NCI-H1930 (cell line): Measurements from ENCODE around the gene TRPC4AP.
"Not testable (repeated sequence)": the region's sequence is repeated elsewhere in the genome, so short reads cannot be mapped to it uniquely, and the experiment has no call there.

Experiments
- DNase-seq, 2 experiments: peaks; one replicate each; lab custom pipeline; 2025; lab: John Stamatoyannopoulos, UW

Gene TRPC4AP

DNA sequence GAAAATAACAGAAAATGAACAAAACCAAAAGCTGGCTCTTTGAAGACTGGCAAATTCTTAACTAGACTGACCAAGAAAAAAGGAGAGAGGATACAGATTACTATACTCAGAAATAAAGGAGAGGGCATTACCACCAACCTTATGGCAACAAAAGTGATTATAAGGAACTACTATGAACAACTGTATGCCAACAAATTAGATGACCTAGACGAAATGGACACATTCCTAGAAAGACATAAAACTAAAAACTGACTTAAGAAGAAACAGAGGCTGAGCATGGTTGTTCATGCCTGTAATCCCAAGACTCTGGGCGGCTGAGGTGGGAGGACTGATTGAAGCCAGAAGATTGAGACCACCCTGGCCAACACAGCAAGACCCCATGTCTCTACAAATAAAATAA, 33.5 kb downstream of the TRPC4AP start:
- DNase-seq: no peak

DNA sequence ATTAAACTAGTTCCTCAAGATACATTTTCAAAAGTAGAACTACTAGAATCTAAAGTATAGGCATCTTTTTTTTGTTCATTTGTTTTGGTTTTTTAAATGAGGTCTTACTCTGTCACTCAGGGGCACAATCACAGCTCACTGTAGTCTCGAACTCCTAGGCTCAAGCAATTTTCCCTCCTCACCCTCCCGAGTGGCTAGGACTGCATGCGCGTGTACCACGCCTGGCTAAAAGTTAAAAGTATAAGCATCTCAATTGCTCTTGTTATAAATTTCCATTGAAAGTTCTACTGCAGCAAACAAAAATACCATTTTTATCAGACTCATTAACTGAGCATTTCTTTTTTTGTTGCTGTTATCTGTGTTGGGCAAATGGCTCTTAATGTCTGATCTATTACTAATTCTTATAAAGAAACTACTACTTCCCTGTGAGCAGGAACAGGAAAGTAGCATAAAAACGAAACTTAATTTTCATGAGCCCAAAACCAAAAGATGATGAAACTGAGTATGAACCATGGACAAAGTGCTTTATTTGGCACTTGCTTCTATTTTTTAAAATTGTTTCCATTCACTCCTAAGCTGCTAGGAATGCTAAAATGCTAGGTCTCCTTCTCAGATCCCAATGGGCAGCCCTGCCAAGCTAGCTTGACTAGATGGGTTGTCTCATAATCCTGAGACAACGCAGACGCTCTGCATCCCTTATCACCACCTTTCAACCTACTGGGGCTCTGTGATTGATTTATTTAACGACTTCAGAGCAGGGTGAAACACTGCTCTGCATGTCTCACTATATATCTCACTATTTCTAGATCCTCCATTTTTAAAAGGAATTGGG, 36.9 kb downstream of the TRPC4AP start:
- DNase-seq: no peak

DNA sequence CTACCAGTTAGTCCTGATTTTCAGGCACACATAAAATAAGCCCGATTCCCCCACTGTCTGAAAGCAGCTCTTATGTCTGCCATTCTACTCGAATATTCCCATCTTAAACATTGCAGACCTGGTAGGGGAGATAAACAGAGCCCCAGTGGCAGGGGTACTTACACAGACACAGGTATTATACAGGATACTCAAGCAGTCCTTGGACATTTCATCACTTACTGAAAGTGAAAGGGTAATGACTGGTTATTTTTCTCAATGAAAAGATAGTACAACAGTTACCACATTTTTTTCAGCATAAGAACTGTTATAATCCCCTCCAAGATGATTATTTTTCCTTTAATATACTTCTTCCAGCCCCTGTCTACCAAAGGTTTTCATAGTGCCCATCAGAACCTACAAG, 37.8 kb downstream of the TRPC4AP start:
- no peak for DNase-seq

DNA sequence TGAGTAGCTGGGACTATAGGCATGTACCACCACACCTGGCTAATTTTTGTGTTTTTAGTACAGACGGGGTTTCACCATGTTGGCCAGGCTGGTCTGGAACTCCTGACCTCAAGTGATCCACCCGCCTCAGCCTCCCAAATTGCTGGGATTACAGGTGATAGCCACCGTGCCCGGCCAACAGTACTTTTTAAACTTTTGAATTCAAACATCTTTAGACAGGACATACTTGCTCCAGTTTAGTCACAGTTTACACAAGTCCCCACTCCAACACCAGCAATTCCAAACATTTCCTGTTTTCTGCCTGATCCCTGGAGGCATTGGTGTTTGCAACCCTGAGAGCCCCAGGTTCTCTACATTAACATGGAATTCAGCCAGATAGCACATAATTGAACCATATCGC, 40.0 kb downstream of the TRPC4AP start:
- DNase-seq: not testable (repeated sequence)

DNA sequence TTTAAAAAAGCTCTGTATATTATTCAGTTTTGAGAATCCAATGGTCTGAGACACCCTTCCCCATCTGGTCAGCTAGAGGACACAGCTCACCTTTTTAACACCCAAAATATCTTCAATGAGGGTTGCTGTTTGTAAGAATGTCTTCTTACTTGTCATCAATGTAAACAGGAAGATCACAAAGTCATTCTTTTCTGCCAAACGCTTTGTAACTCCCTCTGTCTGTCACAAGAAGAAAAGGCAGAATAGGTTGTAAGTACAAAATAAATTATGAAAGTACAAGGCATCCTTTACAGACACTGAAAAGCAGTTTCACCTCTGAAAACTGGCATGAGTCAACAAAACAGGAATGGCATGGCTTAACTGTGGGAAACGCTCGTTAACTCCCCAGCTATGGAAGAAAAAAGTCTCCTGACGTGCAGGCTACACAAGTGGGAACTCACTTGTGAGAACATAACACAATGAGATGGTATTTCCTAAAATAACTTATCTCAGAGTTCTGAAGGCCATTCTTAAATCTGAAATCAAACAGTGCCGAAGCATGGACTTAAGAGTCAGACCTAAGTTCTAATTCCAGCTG, 42.7 kb downstream of the TRPC4AP start:
- DNase-seq: no peak

DNA sequence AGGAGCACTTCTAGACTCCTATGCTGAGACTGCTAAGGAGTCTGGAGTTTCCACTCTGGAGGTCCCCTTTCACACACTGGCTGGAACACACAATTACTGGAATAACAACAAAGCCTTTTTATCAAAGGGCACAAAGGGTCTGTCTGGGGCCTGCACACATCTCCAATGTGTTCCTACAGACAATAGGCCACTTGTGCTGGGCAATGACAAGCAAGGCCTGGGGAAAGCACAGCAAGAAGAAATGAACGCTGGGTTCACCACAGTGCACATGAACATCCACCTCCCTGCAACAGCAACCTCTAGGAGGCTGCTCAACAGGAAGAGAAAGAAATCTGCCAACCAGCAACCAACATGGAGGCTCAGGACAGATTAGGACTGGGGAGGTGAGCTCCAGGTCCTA, 43.9 kb downstream of the TRPC4AP start:
- no peak for DNase-seq

DNA sequence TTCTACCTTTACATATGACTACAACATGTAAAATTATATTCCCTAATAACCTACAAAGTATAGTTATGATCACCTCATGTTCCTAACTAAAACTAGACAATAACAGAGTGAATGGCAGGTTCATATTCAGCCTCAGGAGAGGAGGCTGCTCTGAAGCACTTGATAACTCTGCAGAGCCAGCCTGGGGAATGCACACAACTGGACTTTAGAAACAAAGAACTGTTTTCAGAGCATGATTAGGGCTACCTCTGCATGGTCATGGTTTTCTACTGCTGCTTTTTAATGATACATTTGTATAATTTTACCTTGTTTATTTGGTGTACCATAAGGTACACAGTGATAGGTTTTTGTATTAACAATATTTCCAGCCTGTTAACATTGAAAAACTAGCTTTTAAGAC, 50.3 kb downstream of the TRPC4AP start:
- no peak for DNase-seq

DNA sequence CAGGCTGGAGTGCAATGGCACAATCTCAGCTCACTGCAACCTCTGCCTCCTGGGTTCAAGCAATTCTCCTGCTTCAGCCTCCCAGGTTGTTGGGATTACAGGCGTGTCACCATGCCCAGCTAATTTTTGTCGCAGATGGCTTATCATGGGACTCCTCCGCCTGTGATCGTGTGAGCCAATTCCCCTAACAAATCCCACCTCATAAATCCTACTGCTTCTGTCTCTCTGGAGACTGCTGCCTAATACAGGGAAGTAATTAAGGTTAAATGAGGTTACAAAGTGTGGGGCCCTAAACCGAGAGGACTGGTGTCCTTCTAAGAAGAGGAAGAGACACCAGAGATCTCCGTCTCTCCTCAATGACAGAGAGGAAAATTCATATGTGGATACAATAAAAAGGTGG, 52.0 kb downstream of the TRPC4AP start:
- DNase-seq: no peak

DNA sequence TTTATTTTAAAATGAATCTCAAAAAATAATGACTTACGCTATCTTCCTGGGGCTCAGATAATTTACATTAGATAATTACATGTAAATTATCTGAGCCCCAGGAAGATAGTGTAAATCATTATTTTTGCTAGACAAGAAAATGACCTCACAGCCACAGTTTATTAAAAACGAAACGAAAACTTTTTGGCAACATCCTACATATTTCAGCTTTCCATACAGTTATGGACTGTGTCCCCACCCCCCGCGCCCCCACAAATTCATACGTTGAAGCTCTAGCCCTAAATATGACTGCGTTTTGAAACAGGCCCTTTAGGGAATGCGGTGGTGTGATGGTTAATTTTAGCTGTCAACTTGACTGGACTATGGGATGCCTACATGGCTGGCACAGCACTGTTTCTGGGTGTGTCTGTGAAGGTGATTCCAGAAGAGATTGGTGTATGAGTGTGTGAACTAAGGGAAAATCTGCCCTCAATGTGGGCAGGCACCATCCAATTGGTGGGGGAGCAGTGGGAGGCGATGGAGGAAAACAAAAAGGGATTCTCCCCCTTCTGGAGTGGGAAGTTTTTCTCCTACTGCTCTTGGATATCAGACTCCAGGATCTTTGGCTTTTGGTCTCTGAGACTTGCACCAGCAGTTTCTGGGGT, 52.6 kb downstream of the TRPC4AP start:
- no peak for DNase-seq

DNA sequence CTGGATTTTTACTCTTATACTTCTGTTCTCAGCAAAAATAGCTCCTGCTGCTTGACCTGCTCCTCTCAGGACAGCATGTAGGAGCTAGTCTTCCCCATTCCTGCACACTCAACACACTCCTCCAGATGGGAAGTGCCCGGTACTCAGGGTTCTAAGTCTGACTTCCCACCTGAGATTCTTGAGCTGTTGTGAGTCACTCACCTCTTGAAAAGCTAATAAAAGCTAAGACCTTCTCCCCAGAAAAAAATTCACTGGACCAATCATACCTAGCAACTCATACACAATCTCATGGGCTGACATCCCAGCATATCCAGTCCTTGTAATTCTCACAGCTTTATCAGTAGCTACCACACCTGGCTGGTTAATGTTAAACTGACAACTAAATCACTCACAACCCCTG, 53.5 kb downstream of the TRPC4AP start:
- no peak for DNase-seq

DNA sequence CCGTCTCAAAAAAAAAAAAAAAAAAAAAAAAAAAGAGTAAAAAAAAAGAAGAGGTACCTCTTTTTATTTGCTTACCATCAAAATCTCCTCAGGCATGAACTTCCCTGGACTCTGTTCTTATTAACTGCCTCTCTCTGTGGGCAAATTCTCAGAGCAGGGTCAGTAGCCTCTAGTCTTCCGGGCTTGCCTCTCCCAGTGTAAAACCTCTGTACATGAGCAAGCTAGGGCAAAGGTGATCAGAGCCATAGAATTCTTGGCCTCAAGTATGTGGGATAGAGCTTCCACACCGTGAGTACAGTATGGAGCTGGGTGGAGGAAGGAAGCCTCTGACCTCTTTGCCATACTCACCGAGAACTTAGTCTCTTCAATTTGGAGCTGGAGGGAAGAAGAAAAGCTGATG, 58.5 kb downstream of the TRPC4AP start:
- DNase-seq: no peak

DNA sequence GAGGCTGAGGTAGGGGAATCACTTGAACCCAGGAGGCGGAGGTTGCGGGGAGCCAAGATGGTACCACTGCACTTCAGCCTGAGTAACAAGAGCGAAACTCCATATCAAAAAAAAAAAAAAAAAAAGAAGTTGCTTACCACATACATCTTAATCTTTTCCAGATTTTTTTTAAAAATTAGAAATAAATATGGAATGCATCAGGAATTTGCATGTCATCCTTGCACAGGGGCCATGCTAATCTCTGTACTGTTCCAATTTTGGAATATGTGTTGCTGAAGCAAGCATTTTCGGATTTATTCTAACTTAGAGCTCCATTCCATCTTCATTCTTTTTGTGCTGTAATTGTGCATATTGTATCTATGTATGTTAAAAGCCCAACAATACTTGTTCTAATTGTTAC, 62.5 kb downstream of the TRPC4AP start:
- no peak for DNase-seq

DNA sequence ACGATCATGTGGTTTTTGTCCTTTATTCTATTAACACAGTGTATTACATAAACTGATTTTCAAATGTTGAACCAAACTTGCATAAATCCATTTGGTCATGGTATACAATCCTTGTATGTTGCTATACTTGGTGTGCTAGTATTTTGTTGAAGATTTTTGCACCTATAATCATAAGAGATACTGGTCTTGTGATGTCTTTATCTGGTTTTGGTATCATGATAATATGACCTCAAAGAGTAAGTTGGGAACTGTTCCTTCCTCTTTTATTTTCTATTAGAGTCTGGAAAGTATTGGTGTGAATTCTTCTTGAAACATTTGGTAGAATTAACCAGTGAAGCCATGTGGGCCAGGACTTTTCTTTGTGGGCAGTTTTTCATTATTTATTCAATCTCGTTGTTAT, 65.3 kb downstream of the TRPC4AP start:
- no peak for DNase-seq

DNA sequence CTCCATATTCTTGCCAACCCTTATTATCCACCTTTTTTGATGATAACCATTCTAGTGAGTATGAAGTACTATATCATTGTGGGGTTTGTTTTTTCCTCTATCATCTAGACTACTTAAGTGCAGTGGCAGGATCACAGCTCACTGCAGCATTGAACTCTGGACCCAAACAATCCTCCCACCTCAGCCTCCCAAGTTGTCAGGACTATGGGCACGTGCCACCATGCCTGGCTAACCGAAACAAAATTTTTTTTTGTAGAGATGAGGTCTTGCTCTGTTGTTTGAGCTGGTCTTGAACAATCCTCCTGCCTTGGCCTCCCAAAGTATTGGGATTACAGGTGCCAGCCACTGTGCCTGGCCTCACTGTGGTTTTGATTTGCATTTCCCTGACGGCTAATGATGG, 67.5 kb downstream of the TRPC4AP start:
- no peak for DNase-seq

DNA sequence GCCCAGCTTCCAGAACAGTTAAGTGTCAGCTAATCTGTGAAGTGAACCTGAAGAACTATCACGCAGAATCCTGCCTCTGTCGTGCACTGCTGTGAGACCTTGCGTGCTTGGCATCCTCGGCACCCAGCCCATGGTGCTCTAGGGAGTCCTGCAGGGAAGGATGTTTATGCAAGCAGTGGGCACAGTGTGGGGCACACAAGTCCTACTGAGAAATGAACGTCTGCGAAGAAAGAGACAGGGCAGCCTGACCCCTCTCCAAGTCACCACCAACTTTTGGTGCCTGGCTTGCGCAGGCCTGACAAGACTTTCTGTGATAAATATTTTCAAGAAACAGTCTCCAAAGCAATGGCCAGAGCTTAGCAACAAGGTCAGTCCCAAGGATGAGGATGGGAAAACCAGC, 69.0 kb downstream of the TRPC4AP start:
- no peak for DNase-seq

DNA sequence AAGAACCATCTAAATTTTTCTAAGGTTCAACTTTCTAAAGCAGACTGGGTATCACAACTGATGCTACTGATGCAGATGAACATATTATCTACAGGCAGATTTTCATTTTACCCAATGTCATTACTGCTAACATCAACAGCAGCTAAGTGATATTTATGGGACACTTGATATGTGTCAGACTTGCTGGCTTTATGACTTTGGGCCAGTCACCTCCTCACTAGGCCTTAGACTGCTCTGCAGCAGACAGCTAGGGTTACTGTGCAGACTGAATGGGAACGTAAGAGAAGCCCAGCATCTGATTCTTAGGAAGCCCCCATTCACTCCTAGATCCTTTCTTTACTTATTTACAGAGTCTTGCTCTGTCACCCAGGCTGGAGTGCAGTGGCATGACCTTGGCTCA, 70.8 kb downstream of the TRPC4AP start:
- no peak for DNase-seq

DNA sequence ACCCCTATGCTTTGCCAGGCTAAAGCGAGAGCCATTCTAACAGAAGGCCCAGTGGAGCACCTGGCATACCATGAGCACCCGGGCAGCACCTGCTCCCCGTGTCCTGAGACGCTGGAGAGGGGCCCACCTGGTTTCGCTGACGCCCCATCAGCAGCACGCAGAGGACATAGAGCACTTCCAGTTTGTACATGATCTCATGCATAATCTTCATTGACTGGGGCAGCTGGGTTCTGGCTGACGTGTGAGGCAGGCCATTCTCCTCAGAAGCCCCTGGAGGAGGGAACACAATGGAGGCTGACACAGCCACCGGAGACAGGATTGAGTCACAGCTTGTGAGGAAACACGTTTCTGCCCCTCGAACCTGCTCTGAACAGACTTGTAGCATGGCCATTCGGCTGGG, 71.5 kb downstream of the TRPC4AP start:
- no peak for DNase-seq

DNA sequence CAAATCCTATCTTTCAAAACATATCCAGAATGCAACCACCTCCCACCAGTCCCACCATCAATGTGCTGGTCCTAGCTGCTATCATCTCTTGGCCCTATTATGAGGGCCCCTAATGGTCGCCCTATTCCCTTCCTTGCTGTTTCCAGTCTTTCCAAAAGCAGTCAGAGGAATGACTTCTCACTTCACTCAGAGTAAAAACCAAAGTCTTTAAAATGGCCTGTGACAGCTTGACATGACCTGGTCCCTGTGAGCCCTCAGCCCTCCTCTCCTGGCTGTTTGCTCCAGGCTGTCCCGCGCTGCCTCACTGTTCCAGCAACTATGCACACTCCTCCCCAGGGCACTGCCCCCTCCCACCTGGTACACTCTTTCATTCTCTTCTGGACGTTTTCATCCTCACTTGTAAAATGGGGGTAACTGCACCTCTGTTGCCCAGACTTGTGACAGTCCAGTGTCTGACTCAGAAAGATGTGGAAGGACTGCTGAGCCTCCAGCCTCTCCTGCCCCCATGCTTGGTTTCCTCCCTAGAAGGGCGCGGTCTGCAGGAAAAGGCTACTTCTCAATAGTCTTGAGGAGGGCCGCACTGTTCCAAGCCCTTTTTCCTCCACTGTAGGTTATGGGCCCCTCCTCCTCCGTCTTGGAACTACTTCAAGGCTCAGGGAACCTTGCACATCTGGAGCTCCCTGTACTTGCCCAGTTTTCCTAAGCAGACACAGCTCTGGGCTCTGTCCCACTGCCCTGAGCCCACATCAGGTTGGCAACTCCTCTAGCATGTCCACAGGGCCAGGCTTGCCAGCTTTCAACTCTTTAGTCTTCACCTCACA, 72.3 kb downstream of the TRPC4AP start:
- no peak for DNase-seq

DNA sequence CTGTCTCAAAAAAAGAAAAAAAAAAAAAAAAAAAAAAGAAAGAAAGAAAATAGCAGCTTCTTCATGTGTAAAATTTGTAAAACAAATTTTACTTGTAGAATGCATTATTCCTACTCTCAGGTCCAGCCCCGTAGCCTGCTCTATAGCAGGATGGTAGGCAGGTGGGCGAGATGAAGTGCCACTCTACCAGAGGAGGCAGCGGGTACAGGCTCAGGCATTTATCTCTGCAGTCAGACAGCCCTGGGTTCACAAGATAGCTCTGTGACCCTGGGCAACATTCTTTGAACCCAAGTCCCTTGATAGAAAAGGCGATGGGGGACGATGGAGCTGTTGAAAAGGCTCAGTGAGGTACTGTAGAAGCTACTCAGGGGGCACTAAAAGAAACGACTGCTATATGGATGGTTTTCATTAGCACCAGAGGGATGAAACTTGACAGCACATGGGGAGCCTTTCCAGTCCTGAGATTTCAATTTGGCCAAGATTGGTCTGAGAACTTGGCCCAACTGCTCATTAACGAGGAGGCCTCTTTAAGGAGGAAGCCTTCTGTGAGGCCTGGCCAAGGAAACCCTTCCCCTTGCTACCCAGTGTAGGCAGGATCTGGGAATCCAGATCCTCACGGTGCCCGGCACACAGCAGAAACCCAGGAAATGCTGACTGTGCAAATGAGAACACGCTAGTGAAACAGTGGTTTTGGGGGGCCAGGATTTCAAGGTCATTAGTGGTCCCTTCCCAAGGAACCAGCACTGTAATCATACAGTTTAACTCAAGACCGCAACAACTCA, 73.8 kb downstream of the TRPC4AP start:
- no peak for DNase-seq

DNA sequence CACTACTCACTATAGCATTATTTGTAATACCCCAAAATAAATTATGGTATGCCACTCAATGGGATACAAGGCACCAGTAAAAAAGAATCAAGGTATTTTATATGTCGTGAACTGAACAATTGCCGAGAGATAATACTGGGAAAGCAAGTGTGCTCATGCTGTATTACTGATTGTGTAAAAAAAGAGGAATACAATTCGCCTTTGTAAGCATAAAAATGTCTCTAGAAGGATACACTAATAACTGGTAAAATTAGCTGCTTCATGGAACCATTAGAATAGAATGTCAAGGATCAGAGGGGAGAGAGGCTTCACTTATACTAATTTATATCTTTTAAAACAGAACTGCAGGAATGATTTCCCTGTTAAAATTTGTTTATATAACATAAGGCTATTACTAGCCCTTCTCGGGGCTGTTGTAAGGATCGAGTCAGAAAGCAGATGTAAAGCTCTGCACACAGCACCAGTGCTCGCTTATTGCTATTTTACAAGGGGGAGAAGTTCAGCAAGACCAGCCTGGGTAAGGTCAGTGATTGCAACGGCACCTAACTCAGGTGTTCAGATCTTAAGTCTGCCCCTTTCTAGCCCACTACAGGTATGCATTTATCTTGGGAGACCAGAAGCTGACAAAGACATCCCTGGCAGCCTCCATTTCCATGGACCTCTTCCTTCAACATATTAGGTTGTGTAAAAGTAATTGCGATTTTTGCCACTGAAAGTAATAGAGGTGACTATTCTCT, 75.3 kb downstream of the TRPC4AP start:
- no peak for DNase-seq

DNA sequence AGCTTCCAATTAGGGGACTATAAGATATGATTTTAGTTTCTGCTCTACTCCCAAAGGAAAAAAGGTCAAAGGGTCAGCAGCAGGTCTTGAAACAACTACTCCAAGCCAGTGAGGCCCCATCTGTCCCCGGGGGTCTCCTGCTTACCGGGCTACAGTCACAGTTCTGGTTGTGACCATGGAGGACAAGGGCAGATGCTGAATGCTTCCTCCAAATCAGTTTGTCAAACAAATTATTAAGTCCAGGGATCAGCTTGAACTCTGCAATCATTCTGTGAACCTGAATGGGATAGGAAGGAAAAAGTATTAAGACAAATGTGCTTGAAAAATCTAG, 76.8 kb downstream of the TRPC4AP start:
- DNase-seq: no peak
